Measurements from ENCODE around the gene BCKDHA.

DNA sequence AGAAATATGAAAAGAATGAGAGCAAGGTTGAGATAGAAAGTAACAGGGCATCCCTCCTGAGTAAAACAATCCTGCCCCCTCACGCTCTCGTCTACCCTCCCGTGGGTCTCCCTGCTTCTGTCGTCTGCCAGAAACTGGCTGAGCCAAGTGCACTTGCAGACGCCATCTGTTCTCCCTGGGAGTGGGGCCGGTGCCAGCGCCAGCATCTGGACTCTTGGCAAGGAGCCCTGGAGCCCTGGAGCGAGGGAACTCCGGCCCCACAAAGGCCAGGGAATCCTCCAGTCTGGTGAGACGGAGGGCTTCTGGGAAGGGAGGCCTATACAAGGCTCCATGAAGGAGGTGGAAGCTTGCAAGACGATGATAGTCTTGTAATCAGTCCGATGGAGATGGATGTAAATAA is 23.6 kb upstream of the BCKDHA start:
- TF ChIP-seq, protein P1, sequence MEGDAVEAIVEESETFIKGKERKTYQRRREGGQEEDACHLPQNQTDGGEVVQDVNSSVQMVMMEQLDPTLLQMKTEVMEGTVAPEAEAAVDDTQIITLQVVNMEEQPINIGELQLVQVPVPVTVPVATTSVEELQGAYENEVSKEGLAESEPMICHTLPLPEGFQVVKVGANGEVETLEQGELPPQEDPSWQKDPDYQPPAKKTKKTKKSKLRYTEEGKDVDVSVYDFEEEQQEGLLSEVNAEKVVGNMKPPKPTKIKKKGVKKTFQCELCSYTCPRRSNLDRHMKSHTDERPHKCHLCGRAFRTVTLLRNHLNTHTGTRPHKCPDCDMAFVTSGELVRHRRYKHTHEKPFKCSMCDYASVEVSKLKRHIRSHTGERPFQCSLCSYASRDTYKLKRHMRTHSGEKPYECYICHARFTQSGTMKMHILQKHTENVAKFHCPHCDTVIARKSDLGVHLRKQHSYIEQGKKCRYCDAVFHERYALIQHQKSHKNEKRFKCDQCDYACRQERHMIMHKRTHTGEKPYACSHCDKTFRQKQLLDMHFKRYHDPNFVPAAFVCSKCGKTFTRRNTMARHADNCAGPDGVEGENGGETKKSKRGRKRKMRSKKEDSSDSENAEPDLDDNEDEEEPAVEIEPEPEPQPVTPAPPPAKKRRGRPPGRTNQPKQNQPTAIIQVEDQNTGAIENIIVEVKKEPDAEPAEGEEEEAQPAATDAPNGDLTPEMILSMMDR (IDR thresholded peaks at IDR 0.05): no peak
- TF ChIP-seq POLR2AphosphoS5 (IDR thresholded peaks at IDR 0.05; ENCODE audit: low read depth, low read length) (peak; percentile 88), EP300 (IDR thresholded peaks at IDR 0.05; ENCODE audit: borderline replicate concordance in 1 of 2, low read depth in 1 of 2, low read length in 1 of 2) (peak; percentile 78 to 79; a peak in 2 of 4 replicates), NFIC (IDR thresholded peaks at IDR 0.05; ENCODE audit: borderline replicate concordance) (peak; percentile 100), RAD21 (IDR thresholded peaks at IDR 0.05; ENCODE audit: low read length) (no peak), SIN3A (IDR thresholded peaks at IDR 0.05; ENCODE audit: borderline replicate concordance, low read depth, low read length) (peak; percentile 92; the same call in 1 of the 2 replicates), YY1 (IDR thresholded peaks at IDR 0.05; ENCODE audit: low read depth) (no peak), ELF1 (IDR thresholded peaks at IDR 0.05) (no peak), TCF12 (IDR thresholded peaks at IDR 0.05) (peak; percentile 100), FOXJ3 (CRISPR knock-in tag; IDR thresholded peaks at IDR 0.05) (peak; percentile 65; the same call in 1 of the 2 replicates)
- TF ChIP-seq, protein P2, sequence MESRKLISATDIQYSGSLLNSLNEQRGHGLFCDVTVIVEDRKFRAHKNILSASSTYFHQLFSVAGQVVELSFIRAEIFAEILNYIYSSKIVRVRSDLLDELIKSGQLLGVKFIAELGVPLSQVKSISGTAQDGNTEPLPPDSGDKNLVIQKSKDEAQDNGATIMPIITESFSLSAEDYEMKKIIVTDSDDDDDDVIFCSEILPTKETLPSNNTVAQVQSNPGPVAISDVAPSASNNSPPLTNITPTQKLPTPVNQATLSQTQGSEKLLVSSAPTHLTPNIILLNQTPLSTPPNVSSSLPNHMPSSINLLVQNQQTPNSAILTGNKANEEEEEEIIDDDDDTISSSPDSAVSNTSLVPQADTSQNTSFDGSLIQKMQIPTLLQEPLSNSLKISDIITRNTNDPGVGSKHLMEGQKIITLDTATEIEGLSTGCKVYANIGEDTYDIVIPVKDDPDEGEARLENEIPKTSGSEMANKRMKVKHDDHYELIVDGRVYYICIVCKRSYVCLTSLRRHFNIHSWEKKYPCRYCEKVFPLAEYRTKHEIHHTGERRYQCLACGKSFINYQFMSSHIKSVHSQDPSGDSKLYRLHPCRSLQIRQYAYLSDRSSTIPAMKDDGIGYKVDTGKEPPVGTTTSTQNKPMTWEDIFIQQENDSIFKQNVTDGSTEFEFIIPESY (IDR thresholded peaks at IDR 0.05; ENCODE audit: borderline replicate concordance, low read depth): peak; percentile 58; the same call in 1 of the 2 replicates
